H1 (cell line): ENCODE results near the gene IST1. TPM values are rescaled to one million over a fixed set of nuclear protein-coding genes. Genes with fewer than 3 reads are reported as not detected.

Experiments used
- CTCF ChIA-PET: fragments of 300-600 bp; sonication (Branson Sonifier 250); formaldehyde crosslinking; loops from one replicate; lab custom pipeline; 2021; ENCODE audit not compliant: partially characterized antibody; lab: Charles Lee
- POLR2A ChIA-PET: fragments of 300-600 bp; sonication (Branson Sonifier 250); formaldehyde crosslinking; loops from one replicate; lab custom pipeline; 2021; ENCODE audit warnings: inconsistent platforms; ENCODE audit not compliant: partially characterized antibody; lab: Charles Lee
- DNase-seq, 2 experiments: peaks; one replicate each; pipeline versions ENCODE4 v3.0.0 to v3.0.0-alpha.2; 2010 to 2022; ENCODE audit warnings: low spot score in 2 of 2, low read depth in 1 of 2, mixed read lengths in 1 of 2
- FAIRE-seq: peaks from 2 replicates; lab custom pipeline; 2011; peaks lifted over from hg19 to GRCh38; lab: Jason Lieb, UNC
- H2AFZ ChIP-seq: 2 replicates; pipeline ENCODE4 v1.8.1; 2012; ENCODE audit warnings: low read length, inconsistent platforms
- H2AK5ac ChIP-seq: 2 replicates; pipeline ENCODE4 v1.6.1; 2013; ENCODE audit warnings: low read depth, low read length
- H2BK120ac ChIP-seq: replicated peaks from 2 replicates; pipeline ENCODE3; 2013; ENCODE audit warnings: low read depth, low read length, inconsistent platforms
- H2BK12ac ChIP-seq: 2 replicates; pipeline ENCODE4 v1.6.1; 2013; ENCODE audit warnings: low read depth, low read length
- H2BK15ac ChIP-seq: 2 replicates; pipeline ENCODE4 v1.6.1; 2013; ENCODE audit warnings: low read length
- H2BK20ac ChIP-seq: 2 replicates; pipeline ENCODE4 v1.6.1; 2013; ENCODE audit warnings: low read length
- H2BK5ac ChIP-seq: 2 replicates; pipeline ENCODE4 v1.6.1; 2013; ENCODE audit warnings: low read depth, low read length
- H3K14ac ChIP-seq: 2 replicates; pipeline ENCODE4 v1.6.1; 2013; ENCODE audit warnings: inconsistent platforms; ENCODE audit not compliant: insufficient read length
- H3K18ac ChIP-seq: 2 replicates; pipeline ENCODE4 v1.6.1; 2013; ENCODE audit warnings: low read length; ENCODE audit errors: extremely low read depth
- H3K23ac ChIP-seq: 2 replicates; pipeline ENCODE4 v1.6.1; 2013; ENCODE audit warnings: inconsistent platforms; ENCODE audit not compliant: insufficient read length
- H3K23me2 ChIP-seq: 2 replicates; pipeline ENCODE4 v1.6.1; 2013; ENCODE audit warnings: low read depth, low read length
- H3K27ac ChIP-seq: 2 replicates; pipeline ENCODE4 v1.6.1; 2011; ENCODE audit warnings: low read depth, low read length, inconsistent platforms
- H3K27me3 ChIP-seq, 4 experiments: replicated peaks in 1 of 4; 1 replicate in 1 of 4; 2 replicates in 3 of 4; pipeline versions ENCODE4 v1.6.1 to v1.8.1; 2011 to 2013; ENCODE audit warnings: low read length in 3 of 4, mild to moderate bottlenecking in 3 of 4, inconsistent platforms in 2 of 4, mixed read lengths in 2 of 4, moderate library complexity in 1 of 4; ENCODE audit not compliant: control insufficient read depth in 3 of 4, insufficient read depth in 3 of 4; ENCODE audit errors: extremely low read depth in 1 of 4
- H3K36me3 ChIP-seq, 4 experiments: 2 replicates each; pipeline versions ENCODE4 v1.6.1 to v1.8.1; 2011 to 2013; ENCODE audit warnings: mild to moderate bottlenecking in 4 of 4, low read length in 3 of 4, moderate library complexity in 2 of 4, control low read depth in 1 of 4, inconsistent platforms in 1 of 4; ENCODE audit not compliant: insufficient read depth in 4 of 4, control insufficient read depth in 2 of 4
- H3K4ac ChIP-seq: replicated peaks from 2 replicates; pipeline ENCODE3; 2013; ENCODE audit warnings: low read length, low read depth, mixed read lengths, inconsistent platforms; ENCODE audit not compliant: insufficient read length
- H3K4me1 ChIP-seq, 4 experiments: replicated peaks in 1 of 4; 1 replicate in 1 of 4; 2 replicates in 3 of 4; pipeline versions ENCODE4 v1.6.1 to v1.8.1; 2011 to 2013; ENCODE audit warnings: low read length in 3 of 4, inconsistent platforms in 2 of 4, mixed read lengths in 1 of 4; ENCODE audit not compliant: insufficient read depth in 4 of 4, control insufficient read depth in 3 of 4
- H3K4me2 ChIP-seq, 2 experiments: 2 replicates each; pipeline versions ENCODE4 v1.6.1 to v1.8.1; 2011 to 2013; ENCODE audit warnings: low read depth in 2 of 2, low read length in 2 of 2, control low read depth in 1 of 2, inconsistent platforms in 1 of 2, mild to moderate bottlenecking in 1 of 2; ENCODE audit not compliant: insufficient read depth in 1 of 2
- H3K4me3 ChIP-seq, 4 experiments: fragments of 200-600, 300-600 bp in 1 of 4; sonication (generic), shearing (Covaris generic), sonication (Bioruptor Twin) in 1 of 4; 2 replicates each; pipeline versions ENCODE4 v1.5.1 to v1.8.1; 2011 to 2016; ENCODE audit warnings: low read length in 4 of 4, low read depth in 3 of 4, control low read depth in 2 of 4, inconsistent platforms in 2 of 4, mild to moderate bottlenecking in 2 of 4, mixed read lengths in 1 of 4, moderate library complexity in 1 of 4; ENCODE audit not compliant: insufficient read depth in 2 of 4; ENCODE audit errors: extremely low read depth in 1 of 4
- H3K56ac ChIP-seq: replicated peaks from 2 replicates; pipeline ENCODE3; 2013; ENCODE audit warnings: low read depth, mild to moderate bottlenecking, mixed read lengths, low read length, inconsistent platforms; ENCODE audit not compliant: insufficient read length
- H3K79me1 ChIP-seq: 2 replicates; pipeline ENCODE4 v1.6.1; 2013; ENCODE audit warnings: low read depth, low read length, control low read depth
- H3K79me2 ChIP-seq, 2 experiments: 2 replicates each; pipeline versions ENCODE4 v1.6.1 to v1.8.1; 2012 to 2013; ENCODE audit warnings: low read length in 2 of 2, mild to moderate bottlenecking in 2 of 2, inconsistent platforms in 1 of 2; ENCODE audit not compliant: insufficient read depth in 2 of 2, control insufficient read depth in 1 of 2
- H3K9ac ChIP-seq, 4 experiments: replicated peaks in 1 of 4; 1 replicate in 1 of 4; 2 replicates in 3 of 4; pipeline versions ENCODE4 v1.6.1 to v1.8.1; 2011 to 2013; ENCODE audit warnings: low read depth in 3 of 4, low read length in 3 of 4, control low read depth in 2 of 4, mild to moderate bottlenecking in 2 of 4, moderate library complexity in 2 of 4, inconsistent platforms in 1 of 4; ENCODE audit errors: extremely low read depth in 1 of 4
- H3K9me3 ChIP-seq, 2 experiments: 2 replicates each; pipeline versions ENCODE4 v1.6.1 to v1.8.1; 2012 to 2013; ENCODE audit warnings: mild to moderate bottlenecking in 2 of 2, moderate library complexity in 2 of 2, control low read depth in 1 of 2, inconsistent platforms in 1 of 2, low read depth in 1 of 2, low read length in 1 of 2, mixed read lengths in 1 of 2; ENCODE audit not compliant: insufficient read depth in 2 of 2
- H4K20me1 ChIP-seq, 2 experiments: replicated peaks in 1 of 2; 2 replicates each; pipeline versions ENCODE3 to v1.8.1; 2011 to 2013; ENCODE audit warnings: inconsistent platforms in 2 of 2, low read length in 2 of 2, mild to moderate bottlenecking in 1 of 2; ENCODE audit not compliant: insufficient read depth in 2 of 2, control insufficient read depth in 1 of 2
- H4K5ac ChIP-seq: 2 replicates; pipeline ENCODE4 v1.6.1; 2013; ENCODE audit warnings: low read length, low read depth, mixed read lengths, inconsistent platforms; ENCODE audit not compliant: insufficient read length
- H4K8ac ChIP-seq: 2 replicates; pipeline ENCODE4 v1.8.0; 2013; ENCODE audit warnings: mild to moderate bottlenecking, moderate library complexity, low read length, inconsistent platforms; ENCODE audit not compliant: insufficient read depth; ENCODE audit errors: extremely low read depth
- H4K91ac ChIP-seq: replicated peaks from 2 replicates; pipeline ENCODE3; 2013; ENCODE audit warnings: low read length, mixed read lengths, inconsistent platforms; ENCODE audit not compliant: insufficient read length
- BCL11A ChIP-seq, 2 experiments: IDR thresholded peaks; one replicate each; pipeline ENCODE4 v1.6.1; 2011; ENCODE audit warnings: low read depth in 2 of 2, low read length in 2 of 2, mild to moderate bottlenecking in 2 of 2
- CREB1 ChIP-seq: IDR thresholded peaks from 2 replicates; pipeline ENCODE4 v1.6.1; 2012; ENCODE audit warnings: inconsistent platforms
- HDAC6 ChIP-seq: IDR thresholded peaks from one replicate; pipeline ENCODE4 v1.7.1; 2012; ENCODE audit warnings: low read depth, mild to moderate bottlenecking, inconsistent platforms, low read length, moderate library complexity
- RAD21 ChIP-seq, 2 experiments: IDR thresholded peaks in 1 of 2; conservative IDR thresholded peaks in 1 of 2; 2 replicates each; pipeline ENCODE4 v1.6.1; 2011; ENCODE audit warnings: low read depth in 2 of 2, low read length in 2 of 2, improper control_type of control experiment in 1 of 2, inconsistent platforms in 1 of 2, mild to moderate bottlenecking in 1 of 2, moderate library complexity in 1 of 2
- SP2 ChIP-seq: IDR thresholded peaks from 2 replicates; pipeline ENCODE4 v1.6.1; 2012; ENCODE audit warnings: mild to moderate bottlenecking, low read length, inconsistent platforms
- SUZ12 ChIP-seq: fragments of 200-600 bp; sonication (generic); IDR thresholded peaks from 2 replicates; pipeline ENCODE4 v1.6.1; 2012; ENCODE audit warnings: mild to moderate bottlenecking, inconsistent platforms, low read length, moderate library complexity, mixed read lengths
- WGBS, 2 experiments: shearing (Covaris generic) in 1 of 2; methylation state at CpG; one replicate each; pipeline versions ENCODE4 v1.1.6 to v1.1.7; 2013 to 2015; ENCODE audit warnings: low lambda C conversion rate in 2 of 2, mixed read lengths in 2 of 2, inconsistent platforms in 1 of 2, low coverage in 1 of 2, missing lambda C conversion rate in 1 of 2; ENCODE audit not compliant: insufficient replicate concordance in 2 of 2, insufficient coverage in 1 of 2, insufficient read length in 1 of 2; ENCODE audit errors: extremely low coverage in 1 of 2, missing lambda C conversion rate in 1 of 2; 5-methylcytosine and 5-hydroxymethylcytosine counted together
- polyA plus RNA-seq, 7 experiments: library from polyadenylated mRNA; depleted of rRNA in 3 of 7; stranded (reverse) in 5 of 7; unstranded in 2 of 7; fragments of >200 nt in 5 of 7; fragments of 200-250 nt in 2 of 7; gene quantifications; 1 replicate in 5 of 7; 2 replicates in 1 of 7; 4 replicates in 1 of 7; pipeline versions ENCODE4 v1.2.1 to v1.2.3, GENCODE V29; 2011 to 2013; ENCODE audit warnings: missing spikeins in 2 of 7, mixed read lengths in 2 of 7
- total RNA-seq: library from RNA; stranded (reverse); fragmentation: NEBNext Ultra II Directional; extraction: Animal tissue kit (Norgen Biotek cat#: 25700); gene quantifications from 2 replicates; pipeline ENCODE4 v1.2.1, GENCODE V29; 2021

IST1 gene
- total and polyA plus RNA-seq, 2 of the 8 experiments (the other 6 are each of a cell fraction or from before 2014, with no cell fraction given), result 190 to 248 TPM

GRCh38 chr16:71914802-71915201, 19.5 kb downstream of the IST1 start:
- no peak overlapping the region for H3K4ac ChIP-seq
- H3K56ac ChIP-seq, result no peak overlapping the region
- FAIRE-seq (no peak), DNase-seq (no peak)
- H3K27me3 ChIP-seq, result no peaks in the 10 kb centered on the region
- H2BK120ac ChIP-seq, result no peak overlapping the region
- peaks cover 3% of the 10 kb centered on the region for H3K79me1 ChIP-seq
- no peak overlapping the region for H3K4me2 ChIP-seq
- H3K27ac ChIP-seq, result no peak overlapping the region
- no peaks in the 10 kb centered on the region for H3K9me3 ChIP-seq
- POLR2A ChIA-PET, result interaction anchor here (2.1 kb wide), 1 partner anchor 19 kb away, joined by 9 read pairs; the partner anchor contains the start of gene IST1
- no peaks in the 10 kb centered on the region for H3K23me2 ChIP-seq
- H3K4me1 ChIP-seq, result peaks cover 0 to 2% (median 0%) of the 10 kb centered on the region in 4 experiments; a peak in 3 of 7 replicates
- no peak overlapping the region for H4K8ac ChIP-seq
- H4K5ac ChIP-seq, result no peak overlapping the region
- H2BK12ac ChIP-seq, result no peak overlapping the region
- H2BK15ac ChIP-seq, result no peak overlapping the region
- peaks cover 13 to 59% (median 25%) of the 10 kb centered on the region in 4 experiments; a peak in 7 of 8 replicates for H3K36me3 ChIP-seq
- CTCF ChIA-PET, result no interaction called here
- TF ChIP-seq CREB1 (no peak), HDAC6 (no peak), RAD21 (IDR thresholded peaks at IDR 0.05 in 1 of 2, conservative IDR thresholded peaks at IDR 0.05 in 1 of 2; ENCODE audit: low read depth in 2 of 2, low read length in 2 of 2) (no peak), SUZ12 (no peak), SP2 (no peak), BCL11A (IDR thresholded peaks at IDR 0.05; ENCODE audit: low read depth in 2 of 2, low read length in 2 of 2) (no peak)
- no peak overlapping the region for H2BK20ac ChIP-seq
- no peak overlapping the region for H3K14ac ChIP-seq
- H3K18ac ChIP-seq, result no peak overlapping the region
- 93% methylated on average over 2 of the region's 2 CpGs; no CpG with 5 or more reads in 1 of the 2 experiments for WGBS, 2 experiments
- no peak overlapping the region for H2AK5ac ChIP-seq
- no peak overlapping the region for H3K23ac ChIP-seq
- no peak overlapping the region for H4K91ac ChIP-seq
- H3K9ac ChIP-seq, result no peak overlapping the region
- H3K79me2 ChIP-seq, result peaks cover 45 to 100% of the 10 kb centered on the region in 2 experiments
- no peak overlapping the region for H3K4me3 ChIP-seq
- no peak overlapping the region for H2AFZ ChIP-seq
- peaks cover 16 to 28% of the 10 kb centered on the region in 2 experiments for H4K20me1 ChIP-seq
- H2BK5ac ChIP-seq, result no peak overlapping the region
